ENCODE results near the gene PLEKHJ1. TPM values are rescaled to one million over a fixed set of nuclear protein-coding genes. Genes with fewer than 3 reads are reported as not detected.

The PLEKHJ1 gene
- total and polyA plus RNA-seq, 2 of the 13 experiments (the other 11 are each of a cell fraction or from before 2014, with no cell fraction given), result 70.5 to 130 TPM

GRCh38 chr19:2212861-2213711, 23.0 kb downstream of the PLEKHJ1 start (continued):
- peak; percentile 78; the same call in 1 of the 2 replicates for TF ChIP-seq PITX1 (CRISPR knock-in tag; IDR thresholded peaks at IDR 0.05)
- TF ChIP-seq ZNF292 (CRISPR knock-in tag; IDR thresholded peaks at IDR 0.05; ENCODE audit: borderline replicate concordance, low read depth), result peak; percentile 39; the same call in 1 of the 2 replicates
- TF ChIP-seq KLF12 (CRISPR knock-in tag; IDR thresholded peaks at IDR 0.05; ENCODE audit: borderline replicate concordance), result peak; percentile 88; the same call in 1 of the 2 replicates
- TF ChIP-seq ZNF501 (CRISPR knock-in tag; IDR thresholded peaks at IDR 0.05), result peak; percentile 34; the same call in 1 of the 2 replicates
- peak; percentile 96 for TF ChIP-seq CREB3 (CRISPR knock-in tag; IDR thresholded peaks at IDR 0.05)
- no peak; the same call in 1 of the 2 replicates for TF ChIP-seq ZBTB4 (CRISPR knock-in tag; IDR thresholded peaks at IDR 0.05; ENCODE audit: borderline replicate concordance)
- peak; percentile 95 for TF ChIP-seq ZNF251 (CRISPR knock-in tag; IDR thresholded peaks at IDR 0.05)
- peak; percentile 86 for TF ChIP-seq ZBTB10 (CRISPR knock-in tag; IDR thresholded peaks at IDR 0.05; ENCODE audit: borderline replicate concordance)
- TF ChIP-seq ZNF678 (CRISPR knock-in tag; IDR thresholded peaks at IDR 0.05), result peak; percentile 83; the same call in 1 of the 2 replicates
- TF ChIP-seq ZNF121 (CRISPR knock-in tag; IDR thresholded peaks at IDR 0.05), result no peak
- 0 out of 2 replicates have a peak, but pooled peaks have one; percentile 74 for TF ChIP-seq ZNF746 (CRISPR knock-in tag; IDR thresholded peaks at IDR 0.05)
- TF ChIP-seq NFKBIZ (CRISPR knock-in tag; IDR thresholded peaks at IDR 0.05), result 0 out of 2 replicates have a peak, but pooled peaks have one; percentile 47
- TF ChIP-seq PTBP1 (IDR thresholded peaks at IDR 0.05; ENCODE audit: low read depth, low read length, poor library complexity, severe bottlenecking), result no peak
- peak; percentile 68; the same call in 1 of the 2 replicates for TF ChIP-seq ZBTB26 (CRISPR knock-in tag; IDR thresholded peaks at IDR 0.05; ENCODE audit: borderline replicate concordance)
- peak; percentile 48; the same call in 1 of the 2 replicates for TF ChIP-seq ARID5B (CRISPR knock-in tag; IDR thresholded peaks at IDR 0.05)
